SKM-1 treated with dmso at 0.1 percent for 144 hours (cell line): Measurements from ENCODE around the gene TFPI2.
"Not testable (repeated sequence)": the region's sequence is repeated elsewhere in the genome, so short reads cannot be mapped to it uniquely, and the experiment has no call there.

Experiments
- DNase-seq: peaks from one replicate; lab custom pipeline; 2025; ENCODE audit not compliant: unreplicated experiment; lab: John Stamatoyannopoulos, UW

Gene TFPI2

GRCh38 chr7:93890464-93891068 is at the start of gene TFPI2:
Gene TFPI2, minus strand, starts transcription at chr7:93890753. Its CDS starts 75 bp downstream, at chr7:93890678.
- DNase-seq: no peak

- DNase-seq: no peak
These were observed 47.7 kb upstream of the TFPI2 start for GRCh38 chr7:93938293-93938692.

- DNase-seq: no peak
These were observed 47.3 kb upstream of the TFPI2 start for GRCh38 chr7:93937818-93938217.

GRCh38 chr7:93935102-93935501 is 44.5 kb upstream of the TFPI2 start:
- no peak for DNase-seq

GRCh38 chr7:93933156-93933555 is 42.6 kb upstream of the TFPI2 start:
- no peak for DNase-seq

- no peak for DNase-seq
These were observed 41.1 kb upstream of the TFPI2 start for GRCh38 chr7:93931655-93932054.

GRCh38 chr7:93927585-93927984 is 37.0 kb upstream of the TFPI2 start:
- DNase-seq: no peak

- DNase-seq: no peak
These were observed 36.2 kb upstream of the TFPI2 start for GRCh38 chr7:93926800-93927199.

GRCh38 chr7:93923942-93924341 is 33.4 kb upstream of the TFPI2 start:
- DNase-seq: no peak

GRCh38 chr7:93923296-93923695 is 32.7 kb upstream of the TFPI2 start:
- no peak for DNase-seq

- no peak for DNase-seq
These were observed 31.3 kb upstream of the TFPI2 start, which contains the start of gene GNG11 for GRCh38 chr7:93921607-93922566. Gene GNG11, plus strand, starts transcription at chr7:93921735. Its CDS starts 403 bp downstream, at chr7:93922138.

- no peak for DNase-seq
These were observed 30.6 kb upstream of the TFPI2 start for GRCh38 chr7:93921186-93921585.

GRCh38 chr7:93920496-93921182 is 30.1 kb upstream of the TFPI2 start:
- DNase-seq: no peak

- not testable (repeated sequence) for DNase-seq
These were observed 25.8 kb upstream of the TFPI2 start for GRCh38 chr7:93916315-93916714.

GRCh38 chr7:93915888-93916287 is 25.3 kb upstream of the TFPI2 start:
- not testable (repeated sequence) for DNase-seq

GRCh38 chr7:93915206-93915842 is 24.8 kb upstream of the TFPI2 start:
- not testable (repeated sequence) for DNase-seq

- DNase-seq: no peak
These were observed 24.1 kb upstream of the TFPI2 start for GRCh38 chr7:93914581-93915066.

GRCh38 chr7:93913197-93913596 is 22.6 kb upstream of the TFPI2 start:
- no peak for DNase-seq

GRCh38 chr7:93911661-93912060 is 21.1 kb upstream of the TFPI2 start:
- DNase-seq: not testable (repeated sequence)

GRCh38 chr7:93911242-93911641 is 20.7 kb upstream of the TFPI2 start:
- DNase-seq: not testable (repeated sequence)
